HepG2 (cell line): Measurements from ENCODE around the gene SERBP1. TPM values are rescaled to one million over a fixed set of nuclear protein-coding genes. Genes with fewer than 3 reads are reported as not detected.

Source experiments
- ATAC-seq: fragments of 200-7000 bp; cut with Tn5 transposase; 3 replicates; pipeline ENCODE4 v1.9.1; 2020; ENCODE audit warnings: mild to moderate bottlenecking, moderate library complexity
- BruUV-seq: library from RNA; stranded (reverse); fragments of 400-500 nt; replicated peaks from 2 replicates; lab custom pipeline; 2021; lab: Mats Ljungman, UMichigan
- CTCF ChIA-PET: fragments of 300-600 bp; formaldehyde crosslinking; extraction: SDS; loops from one replicate; lab custom pipeline; 2021; ENCODE audit warnings: low total read pairs, inconsistent platforms, low intra/inter-chr PET ratio; lab: Yijun Ruan, JAX
- POLR2A ChIA-PET: fragments of 350-600 bp; sonication (Branson Sonifier 250); formaldehyde crosslinking; loops from one replicate; lab custom pipeline; 2020; ENCODE audit warnings: antibody characterized with exemption, inconsistent platforms; lab: Yijun Ruan, JAX
- DNase-seq: peaks from one replicate; pipeline ENCODE4 v3.0.0-alpha.2; 2015; ENCODE audit warnings: low spot score
- FAIRE-seq: peaks from 3 replicates; lab custom pipeline; 2011; peaks lifted over from hg19 to GRCh38; lab: Jason Lieb, UNC
- H2AFZ ChIP-seq: one replicate; pipeline ENCODE4 v1.6.1; 2011; ENCODE audit warnings: low read length, inconsistent platforms
- H3K27ac ChIP-seq: fragments of 300-600 bp; 3 replicates; pipeline ENCODE4 v1.8.0; 2011; ENCODE audit warnings: mixed run types, mild to moderate bottlenecking, mixed read lengths, low read length, inconsistent platforms; ENCODE audit not compliant: insufficient read depth; ENCODE audit errors: extremely low read length
- H3K27me3 ChIP-seq, 2 experiments: fragments of 200-600 bp in 1 of 2; 2 replicates in 1 of 2; 3 replicates in 1 of 2; pipeline versions ENCODE4 v1.6.0 to v1.8.0; 2011; ENCODE audit warnings: low read length in 2 of 2, mild to moderate bottlenecking in 2 of 2, moderate library complexity in 2 of 2, inconsistent platforms in 1 of 2; ENCODE audit not compliant: insufficient read depth in 2 of 2, control insufficient read depth in 1 of 2
- H3K36me3 ChIP-seq, 2 experiments: fragments of 200-600 bp in 1 of 2; replicated peaks in 1 of 2; 2 replicates in 1 of 2; 3 replicates in 1 of 2; pipeline versions ENCODE4 v1.5.1 to v1.8.0; 2011; ENCODE audit warnings: low read length in 2 of 2, inconsistent platforms in 1 of 2; ENCODE audit not compliant: insufficient read depth in 2 of 2, control insufficient read depth in 1 of 2
- H3K4me1 ChIP-seq: 2 replicates; pipeline ENCODE4 v1.5.1; 2012; ENCODE audit warnings: low read length, inconsistent platforms; ENCODE audit not compliant: insufficient read depth
- H3K4me2 ChIP-seq: 2 replicates; pipeline ENCODE4 v1.6.0; 2011; ENCODE audit warnings: low read depth, low read length, inconsistent platforms
- H3K4me3 ChIP-seq, 3 experiments: fragments of 200-600 bp in 1 of 3; sonication (generic), shearing (Covaris generic) in 1 of 3; replicated peaks in 1 of 3; 2 replicates each; pipeline ENCODE4 v1.5.1; 2011 to 2016; ENCODE audit warnings: low read length in 3 of 3, inconsistent platforms in 2 of 3, low read depth in 2 of 3, mild to moderate bottlenecking in 2 of 3, control low read depth in 1 of 3, mixed read lengths in 1 of 3; ENCODE audit not compliant: insufficient read depth in 1 of 3
- H3K79me2 ChIP-seq: one replicate; pipeline ENCODE4 v1.6.1; 2011; ENCODE audit warnings: low read length, inconsistent platforms; ENCODE audit not compliant: insufficient read depth
- H3K9ac ChIP-seq: 2 replicates; pipeline ENCODE4 v1.6.0; 2011; ENCODE audit warnings: mild to moderate bottlenecking, low read depth, low read length, inconsistent platforms; ENCODE audit not compliant: insufficient read depth
- H3K9me3 ChIP-seq: 2 replicates; pipeline ENCODE4 v1.5.1; 2012; ENCODE audit warnings: mild to moderate bottlenecking, low read length
- H4K20me1 ChIP-seq: 2 replicates; pipeline ENCODE4 v1.6.0; 2011; ENCODE audit warnings: inconsistent platforms, mild to moderate bottlenecking, low read length, moderate library complexity; ENCODE audit not compliant: insufficient read depth
- ATRX ChIP-seq: sonication (generic); formaldehyde crosslinking; IDR thresholded peaks from 2 replicates; pipeline ENCODE4 v1.4.0; 2020; ENCODE audit warnings: missing genetic modification reagents, borderline replicate concordance
- CCDC6 ChIP-seq: sonication (generic); formaldehyde crosslinking; IDR thresholded peaks from 2 replicates; pipeline ENCODE4 v1.8.1; 2022; ENCODE audit warnings: mild to moderate bottlenecking, missing genetic modification reagents, moderate library complexity
- EZH2 ChIP-seq: conservative IDR thresholded peaks from 2 replicates; pipeline ENCODE4 v1.6.1; 2012; ENCODE audit warnings: mild to moderate bottlenecking, low read depth, low read length, moderate library complexity
- HMG20B ChIP-seq: conservative IDR thresholded peaks from 2 replicates; pipeline ENCODE4 v1.6.1; 2016; ENCODE audit warnings: missing genetic modification reagents, missing compliant biosample characterization
- HOXA9 ChIP-seq: sonication (generic); formaldehyde crosslinking; IDR thresholded peaks from 2 replicates; pipeline ENCODE4 v1.8.1; 2022; ENCODE audit warnings: missing genetic modification reagents, mild to moderate bottlenecking, moderate library complexity, borderline replicate concordance
- MTA1 ChIP-seq: sonication (generic); formaldehyde crosslinking; IDR thresholded peaks from 2 replicates; pipeline ENCODE4 v1.4.0; 2020; ENCODE audit warnings: missing genetic modification reagents, mild to moderate bottlenecking, borderline replicate concordance
- RAD21 ChIP-seq: fragments of 450-650 bp; formaldehyde crosslinking; IDR thresholded peaks from 2 replicates; pipeline ENCODE4 v1.5.0; 2020; ENCODE audit warnings: mild to moderate bottlenecking
- REL ChIP-seq: sonication (generic); formaldehyde crosslinking; conservative IDR thresholded peaks from 2 replicates; pipeline ENCODE4 v1.8.0; 2022; ENCODE audit warnings: mild to moderate bottlenecking, missing genetic modification reagents, moderate library complexity
- RXRB ChIP-seq: IDR thresholded peaks from 2 replicates; pipeline ENCODE4 v1.6.1; 2016; ENCODE audit warnings: borderline replicate concordance, missing genetic modification reagents, missing compliant biosample characterization
- SOX5 ChIP-seq: IDR thresholded peaks from 2 replicates; pipeline ENCODE4 v1.6.1; 2016; ENCODE audit warnings: borderline replicate concordance
- ZFP36 ChIP-seq: fragments of 150-350 bp; IDR thresholded peaks from 2 replicates; pipeline ENCODE4 v1.6.1; 2018; ENCODE audit warnings: borderline replicate concordance, low read length, low read depth; ENCODE audit not compliant: partially characterized antibody
- ZFP90 ChIP-seq: sonication (generic); formaldehyde crosslinking; IDR thresholded peaks from 2 replicates; pipeline ENCODE4 v1.8.0; 2022; ENCODE audit warnings: missing genetic modification reagents, mild to moderate bottlenecking, inconsistent platforms, borderline replicate concordance
- ZNF205 ChIP-seq: IDR thresholded peaks from 2 replicates; pipeline ENCODE4 v1.6.1; 2018; ENCODE audit warnings: missing biosample characterization, missing genetic modification reagents
- ZNF235 ChIP-seq: sonication (generic); formaldehyde crosslinking; IDR thresholded peaks from 2 replicates; pipeline ENCODE4 v1.8.1; 2023; ENCODE audit warnings: mild to moderate bottlenecking, missing genetic modification reagents, borderline replicate concordance
- ZNF256 ChIP-seq: sonication (generic); formaldehyde crosslinking; conservative IDR thresholded peaks from 2 replicates; pipeline ENCODE4 v1.4.0; 2020; ENCODE audit warnings: missing genetic modification reagents
- ZSCAN29 ChIP-seq: sonication (generic); formaldehyde crosslinking; conservative IDR thresholded peaks from 2 replicates; pipeline ENCODE4 v1.4.0; 2020; ENCODE audit warnings: mild to moderate bottlenecking, missing genetic modification reagents
- WGBS: methylation state at CpG from one replicate; pipeline ENCODE4 v1.1.6; 2017; ENCODE audit warnings: low lambda C conversion rate; 5-methylcytosine and 5-hydroxymethylcytosine counted together
- in situ Hi-C: cut with HindIII; loops from 2 replicates; pipeline ENCODE4 v1.10.0; 2017; ENCODE audit warnings: low pct_unique_long_range_greater_than_20kb; ENCODE audit not compliant: extremely low pct_ligation_motif_present
- intact Hi-C: fragments of 100-400 bp; cut with micrococcal nuclease; formaldehyde crosslinking; loops from one replicate; pipeline ENCODE4 v1.10.0; 2022; ENCODE audit not compliant: unreplicated experiment
- polyA plus RNA-seq, 8 experiments: library from polyadenylated mRNA; depleted of rRNA in 3 of 8; stranded (reverse) in 7 of 8; unstranded in 1 of 8; fragments of >200 nt; fragmentation: Illumina TruSeq in 4 of 8; extraction: Trizol in 4 of 8; gene quantifications; 2 replicates each; pipeline versions ENCODE4 v1.2.1 to v1.2.3, GENCODE V29; 2011 to 2016; ENCODE audit warnings: low read depth in 4 of 8, missing spikeins in 1 of 8, mixed read lengths in 1 of 8; ENCODE audit not compliant: insufficient read depth in 1 of 8
- total RNA-seq, 5 experiments: library from RNA; depleted of rRNA; stranded (reverse); fragments of >200 nt; fragmentation: Illumina TruSeq; extraction: Trizol; gene quantifications; 2 replicates each; pipeline ENCODE4 v1.2.3, GENCODE V29; 2016; ENCODE audit warnings: low read depth in 1 of 5
- TF ChIP-seq, protein P1 (sequence below): sonication (generic); formaldehyde crosslinking; IDR thresholded peaks from 2 replicates; pipeline ENCODE4 v1.4.0; 2020; ENCODE audit warnings: mild to moderate bottlenecking, missing genetic modification reagents

The SERBP1 gene
- total and polyA plus RNA-seq, 2 of the 13 experiments (the other 11 are each of a cell fraction or from before 2014, with no cell fraction given): 175 to 281 TPM

GRCh38 chr1:67394548-67394947 is 35.7 kb downstream of the SERBP1 start:
- no peak overlapping the region for H2AFZ ChIP-seq
- H3K4me1 ChIP-seq: no peaks in the 10 kb centered on the region
- TF ChIP-seq EZH2: no peak
- H3K9ac ChIP-seq: no peak overlapping the region
- no TSS peak for BruUV-seq
- 77% methylated on average over 4 of the region's 4 CpGs for WGBS
- H3K27ac ChIP-seq: no peak overlapping the region
- ATAC-seq (no peak), FAIRE-seq (no peak), DNase-seq (no peak)
- no peak overlapping the region for H3K4me3 ChIP-seq
- no peaks in the 10 kb centered on the region for H3K79me2 ChIP-seq
- ChIA-PET POLR2A (no interaction called here), CTCF (no interaction called here)
- intact Hi-C loops: no loop called here
- no peaks in the 10 kb centered on the region for H3K36me3 ChIP-seq
- in situ Hi-C loops: no loop called here
- H3K9me3 ChIP-seq: no peaks in the 10 kb centered on the region
- no peaks in the 10 kb centered on the region for H4K20me1 ChIP-seq
- H3K27me3 ChIP-seq: no peaks in the 10 kb centered on the region
- no peak overlapping the region for H3K4me2 ChIP-seq

DNA sequence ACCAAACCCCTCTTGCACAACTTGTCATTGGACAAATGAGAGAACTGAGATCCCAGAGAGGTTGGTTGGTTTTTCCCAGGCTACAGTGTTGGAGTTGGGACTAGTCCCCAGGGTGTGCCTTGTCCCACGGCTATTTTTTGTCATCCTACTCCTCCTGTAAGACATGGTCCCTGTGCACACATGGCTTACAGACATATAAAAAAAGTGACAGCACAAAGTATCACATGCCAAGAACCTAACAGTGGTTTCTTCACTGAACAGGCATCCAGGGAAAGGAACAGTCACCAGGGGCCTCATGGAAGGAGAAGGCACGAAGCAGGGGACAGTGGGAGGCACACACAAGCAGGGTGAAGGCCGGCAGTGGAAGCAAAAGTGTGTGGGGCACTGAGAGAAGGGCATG is 36.5 kb downstream of the SERBP1 start:
- ChIA-PET POLR2A (no interaction called here), CTCF (no interaction called here)
- DNase-seq: no peak
- Histone ChIP-seq H3K4me1 (no peaks in the 10 kb centered on the region), H3K9me3 (no peaks in the 10 kb centered on the region), H2AFZ (no peak overlapping the region), H4K20me1 (no peaks in the 10 kb centered on the region), H3K79me2 (no peaks in the 10 kb centered on the region), H3K9ac (no peak overlapping the region), H3K4me2 (no peak overlapping the region), H3K27ac (no peak overlapping the region), H3K27me3 (no peaks in the 10 kb centered on the region), H3K4me3 (no peak overlapping the region), H3K36me3 (no peaks in the 10 kb centered on the region)
- ATAC-seq: peak; percentile 12; the same call in 1 of the 3 replicates
- in situ Hi-C loops: no loop called here
- whole genome bisulfite sequencing: 44% methylated on average over 3 of the region's 3 CpGs
- intact Hi-C loops: no loop called here
- no TSS peak for BruUV-seq
- FAIRE-seq: no peak
- TF ChIP-seq ZFP90: no peak
- no peak for TF ChIP-seq MTA1 (CRISPR knock-in tag)
- no peak for TF ChIP-seq SOX5 (CRISPR knock-in tag)
- no peak for TF ChIP-seq RAD21
- TF ChIP-seq HOXA9 (CRISPR knock-in tag): no peak
- TF ChIP-seq ZSCAN29 (CRISPR knock-in tag): no peak
- TF ChIP-seq ZNF205: no peak
- no peak for TF ChIP-seq HMG20B (CRISPR knock-in tag)
- TF ChIP-seq REL (CRISPR knock-in tag): no peak
- TF ChIP-seq ZFP36: no peak
- no peak for TF ChIP-seq ATRX (CRISPR knock-in tag)
- TF ChIP-seq, protein P1, sequence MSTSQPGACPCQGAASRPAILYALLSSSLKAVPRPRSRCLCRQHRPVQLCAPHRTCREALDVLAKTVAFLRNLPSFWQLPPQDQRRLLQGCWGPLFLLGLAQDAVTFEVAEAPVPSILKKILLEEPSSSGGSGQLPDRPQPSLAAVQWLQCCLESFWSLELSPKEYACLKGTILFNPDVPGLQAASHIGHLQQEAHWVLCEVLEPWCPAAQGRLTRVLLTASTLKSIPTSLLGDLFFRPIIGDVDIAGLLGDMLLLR (CRISPR knock-in tag): no peak
- no peak for TF ChIP-seq ZNF235
- no peak for TF ChIP-seq RXRB (CRISPR knock-in tag)
- no peak for TF ChIP-seq ZNF256 (CRISPR knock-in tag)
- TF ChIP-seq CCDC6 (CRISPR knock-in tag): no peak
